OCI-LY7 (cell line): ENCODE results near the gene TIMM13. TPM values are rescaled to one million over a fixed set of nuclear protein-coding genes. Genes with fewer than 3 reads are reported as not detected.

Experiments used
- BruUV-seq: library from RNA; stranded (reverse); fragments of 400-500 nt; replicated peaks from 2 replicates; lab custom pipeline; 2021; lab: Mats Ljungman, UMichigan
- CTCF ChIA-PET: fragments of 300-600 bp; sonication (Branson Sonifier 250); formaldehyde crosslinking; loops from one replicate; lab custom pipeline; 2022; ENCODE audit warnings: antibody characterized with exemption; ENCODE audit not compliant: unreplicated experiment; lab: Charles Lee
- POLR2A ChIA-PET: fragments of 300-600 bp; sonication (Branson Sonifier 250); formaldehyde crosslinking; loops from one replicate; lab custom pipeline; 2022; ENCODE audit warnings: antibody characterized with exemption; lab: Charles Lee
- DNase-seq: peaks from one replicate; pipeline ENCODE4 v3.0.0-alpha.2; 2015; ENCODE audit warnings: low spot score
- H2AFZ ChIP-seq: fragments of 200-600 bp; sonication (generic), shearing (Covaris generic); 2 replicates; pipeline ENCODE4 v1.6.1; 2014; ENCODE audit warnings: mild to moderate bottlenecking, antibody characterized with exemption, low read length, moderate library complexity
- H3K27ac ChIP-seq: fragments of 200-600 bp; sonication (generic); 2 replicates; pipeline ENCODE4 v1.5.1; 2014; ENCODE audit warnings: mixed run types, low read depth, mild to moderate bottlenecking, moderate library complexity, low read length, inconsistent platforms; ENCODE audit not compliant: poor library complexity, severe bottlenecking
- H3K36me3 ChIP-seq: fragments of 200-600 bp; sonication (generic); 2 replicates; pipeline ENCODE4 v1.6.1; 2014; ENCODE audit warnings: mild to moderate bottlenecking, antibody characterized with exemption, low read length, moderate library complexity, mixed read lengths; ENCODE audit not compliant: insufficient read depth
- H3K4me1 ChIP-seq: fragments of 200-600 bp; sonication (generic); 2 replicates; pipeline ENCODE4 v1.5.1; 2014; ENCODE audit warnings: mild to moderate bottlenecking, low read length; ENCODE audit not compliant: insufficient read depth, poor library complexity, severe bottlenecking
- H3K4me2 ChIP-seq: fragments of 200-600 bp; sonication (generic); 2 replicates; pipeline ENCODE4 v1.6.1; 2014; ENCODE audit warnings: mild to moderate bottlenecking, low read length
- H3K4me3 ChIP-seq: fragments of 200-600 bp; sonication (generic); 2 replicates; pipeline ENCODE4 v1.5.1; 2014; ENCODE audit warnings: mild to moderate bottlenecking, low read depth, low read length; ENCODE audit not compliant: poor library complexity, severe bottlenecking
- H3K79me2 ChIP-seq: fragments of 200-600 bp; sonication (generic); 2 replicates; pipeline ENCODE4 v1.6.1; 2016; ENCODE audit warnings: low read depth, mild to moderate bottlenecking, low read length, moderate library complexity, mixed read lengths; ENCODE audit not compliant: insufficient read depth
- H3K9me2 ChIP-seq: fragments of 200-600 bp; sonication (generic); 2 replicates; pipeline ENCODE4 v1.6.1; 2016; ENCODE audit warnings: mild to moderate bottlenecking, low read length, mixed read lengths; ENCODE audit not compliant: insufficient read depth
- H3K9me3 ChIP-seq: fragments of 200-600 bp; sonication (generic); 2 replicates; pipeline ENCODE4 v1.6.1; 2014; ENCODE audit warnings: mild to moderate bottlenecking, mixed run types, low read length, mixed read lengths
- H4K20me1 ChIP-seq: fragments of 200-600 bp; sonication (generic); 2 replicates; pipeline ENCODE4 v1.6.1; 2014; ENCODE audit warnings: mild to moderate bottlenecking, antibody characterized with exemption, low read length, moderate library complexity, mixed read lengths; ENCODE audit not compliant: insufficient read depth
- CTCF ChIP-seq: fragments of 200-600 bp; sonication (generic); conservative IDR thresholded peaks from 2 replicates; pipeline ENCODE4 v1.5.1; 2014; ENCODE audit warnings: mild to moderate bottlenecking, antibody characterized with exemption, low read length, moderate library complexity, mixed read lengths
- EZH2phosphoT487 ChIP-seq: fragments of 200-600 bp; sonication (generic); IDR thresholded peaks from 2 replicates; pipeline ENCODE4 v1.6.1; 2018; ENCODE audit warnings: low read depth, borderline replicate concordance, mild to moderate bottlenecking, mixed run types, antibody characterized with exemption, low read length, moderate library complexity, mixed read lengths
- intact Hi-C: fragments of 100-400 bp; cut with micrococcal nuclease; formaldehyde crosslinking; loops from one replicate; pipeline ENCODE4 v1.10.0; 2022; ENCODE audit not compliant: unreplicated experiment
- total RNA-seq, 2 experiments: library from RNA; depleted of rRNA in 1 of 2; stranded (reverse); fragments of >200 nt in 1 of 2; shearing (Covaris generic) in 1 of 2; gene quantifications; 2 replicates each; pipeline ENCODE4 v1.2.3, GENCODE V29; 2014 to 2022

The TIMM13 gene
- total RNA-seq, 2 experiments from 2014 or later: 55.4 to 120 TPM

GRCh38 chr19:2449019-2449418 lies 21.6 kb upstream of the TIMM13 start:
- peaks cover 4% of the 10 kb centered on the region for H4K20me1 ChIP-seq
- ChIA-PET CTCF (no interaction called here), POLR2A (no interaction called here)
- peaks cover 70% of the 10 kb centered on the region for H3K36me3 ChIP-seq
- DNase-seq: no peak
- peaks cover 88% of the 10 kb centered on the region for H3K79me2 ChIP-seq
- H3K4me2 ChIP-seq: no peak overlapping the region
- H3K9me3 ChIP-seq: no peaks in the 10 kb centered on the region
- no peak overlapping the region for H3K27ac ChIP-seq
- H3K4me3 ChIP-seq: no peak overlapping the region
- H3K4me1 ChIP-seq: peaks cover 26% of the 10 kb centered on the region
- no TSS peak for BruUV-seq
- no peak for TF ChIP-seq EZH2phosphoT487
- no peak for TF ChIP-seq CTCF
- H3K9me2 ChIP-seq: no peaks in the 10 kb centered on the region
- no peak overlapping the region for H2AFZ ChIP-seq
- intact Hi-C loops: no loop called here

GRCh38 chr19:2446381-2446780 lies 19.0 kb upstream of the TIMM13 start:
- peak; percentile 86 for DNase-seq
- H3K9me2 ChIP-seq: no peaks in the 10 kb centered on the region
- H3K4me3 ChIP-seq: peak overlapping the region; percentile 8
- no peaks in the 10 kb centered on the region for H3K9me3 ChIP-seq
- peaks cover 67% of the 10 kb centered on the region for H3K79me2 ChIP-seq
- peak overlapping the region; percentile 64 for H3K27ac ChIP-seq
- no TSS peak for BruUV-seq
- ChIA-PET CTCF (no interaction called here), POLR2A (no interaction called here)
- peaks cover 19% of the 10 kb centered on the region for H3K4me1 ChIP-seq
- 0 out of 2 replicates have a peak, but pooled peaks have one; percentile 29 for TF ChIP-seq CTCF
- no peak for TF ChIP-seq EZH2phosphoT487
- H3K36me3 ChIP-seq: peaks cover 79% of the 10 kb centered on the region
- peaks cover 4% of the 10 kb centered on the region for H4K20me1 ChIP-seq
- intact Hi-C loops: no loop called here
- H3K4me2 ChIP-seq: peak overlapping the region; percentile 38
- no peak overlapping the region for H2AFZ ChIP-seq

- H3K79me2 ChIP-seq: peaks cover 49% of the 10 kb centered on the region
- peaks cover 19% of the 10 kb centered on the region for H3K4me1 ChIP-seq
- no peak for TF ChIP-seq CTCF
- no peak for TF ChIP-seq EZH2phosphoT487
- BruUV-seq: no TSS peak
- CTCF ChIA-PET: no interaction called here
- H4K20me1 ChIP-seq: peaks cover 4% of the 10 kb centered on the region
- peaks cover 76% of the 10 kb centered on the region for H3K36me3 ChIP-seq
- no peak overlapping the region for H3K27ac ChIP-seq
- no peak for DNase-seq
- no peak overlapping the region for H3K4me3 ChIP-seq
- intact Hi-C loops: no loop called here
- H3K4me2 ChIP-seq: no peak overlapping the region
- no peaks in the 10 kb centered on the region for H3K9me3 ChIP-seq
- POLR2A ChIA-PET: no interaction called here
- no peaks in the 10 kb centered on the region for H3K9me2 ChIP-seq
- H2AFZ ChIP-seq: no peak overlapping the region
Observed at GRCh38 chr19:2444251-2445002, 17.0 kb upstream of the TIMM13 start.
